Measurements from ENCODE around the gene SORL1. TPM values are rescaled to one million over a fixed set of nuclear protein-coding genes. Genes with fewer than 3 reads are reported as not detected.

The SORL1 gene
- total RNA-seq, 2 experiments from 2014 or later = 115 to 116 TPM

DNA sequence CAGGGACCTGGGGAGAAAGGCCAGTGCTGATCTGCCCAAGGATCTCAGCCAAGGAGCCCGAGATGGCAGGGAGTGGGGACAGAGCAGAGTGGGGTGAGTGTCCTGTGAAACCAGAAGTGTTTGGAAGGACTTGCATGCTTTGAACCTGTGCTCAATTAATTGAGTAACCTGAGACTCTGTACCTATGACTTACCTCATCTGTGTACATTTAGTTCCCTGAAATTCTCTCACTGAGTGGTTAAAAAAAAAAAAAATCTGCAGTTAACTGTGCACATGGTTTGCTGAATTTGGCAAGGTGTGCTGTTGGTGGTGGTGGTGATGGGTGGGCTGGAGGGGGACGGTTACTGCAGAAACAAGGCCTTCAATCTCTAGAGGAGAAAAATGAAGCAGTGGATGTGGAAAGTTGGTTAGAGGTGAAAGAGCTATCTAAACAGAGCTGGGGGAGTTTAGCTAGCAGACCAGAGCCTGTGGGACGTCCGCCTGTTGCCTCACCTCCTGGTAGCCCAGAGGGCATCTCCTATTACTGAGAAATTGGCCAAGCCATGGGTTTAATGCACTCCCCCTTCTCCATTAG lies 8.9 kb downstream of the SORL1 start:
- no peak overlapping the region for H3K4me3 Mint-ChIP-seq
- POLR2A ChIA-PET = interaction anchor here (1.2 to 11.2 kb wide), 2 partner anchors 10 to 20 kb away, joined by 3 to 187 read pairs; partner anchors contain the start of genes SORL1 and SORL1-AS1

DNA sequence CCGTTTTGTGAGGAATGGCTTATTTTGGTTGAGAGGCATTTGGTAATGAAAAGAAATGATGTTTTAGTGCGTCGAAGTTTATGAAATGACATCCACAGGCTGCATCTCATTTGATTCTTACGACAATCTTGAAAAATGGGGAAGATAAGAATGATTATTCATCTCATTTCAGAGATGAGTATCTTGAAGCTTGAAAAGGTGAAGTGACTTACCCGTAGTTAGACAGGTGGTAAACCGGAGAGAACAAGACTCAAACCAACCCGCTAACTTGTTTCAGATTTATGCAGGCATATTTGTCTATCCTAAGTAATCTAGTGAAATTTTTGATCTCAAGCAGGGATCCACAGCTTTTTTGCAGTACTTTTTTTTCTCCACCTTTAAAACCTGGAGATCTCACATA lies 9.7 kb downstream of the SORL1 start:
- Mint-ChIP-seq H3K27ac (peak overlapping the region; percentile 99), H3K4me1 (peaks cover 97% of the 10 kb centered on the region), H3K36me3 (ENCODE audit: low read depth) (peaks cover 47% of the 10 kb centered on the region), H3K4me3 (no peak overlapping the region), H3K27me3 (no peaks in the 10 kb centered on the region), H3K9me3 (no peaks in the 10 kb centered on the region)
- ChIA-PET POLR2A (interaction anchor here (1.2 to 11.2 kb wide), 2 partner anchors 11 to 20 kb away, joined by 3 to 187 read pairs; partner anchors contain the start of genes SORL1 and SORL1-AS1), CTCF (interaction anchor here (9.8 kb wide), 1 partner anchor 11 kb away, joined by 91 read pairs; the partner anchor contains the start of genes SORL1 and SORL1-AS1)
- DNase-seq = no peak

More for the DNA sequence above, 8.9 kb downstream of the SORL1 start:
- Mint-ChIP-seq H3K9me3 (no peaks in the 10 kb centered on the region), H3K36me3 (ENCODE audit: low read depth) (peaks cover 51% of the 10 kb centered on the region), H3K4me1 (peaks cover 97% of the 10 kb centered on the region), H3K27ac (peak overlapping the region; percentile 4), H3K27me3 (no peaks in the 10 kb centered on the region)
- DNase-seq = no peak
- CTCF ChIA-PET = interaction anchor here (9.8 kb wide), 1 partner anchor 10 kb away, joined by 91 read pairs; the partner anchor contains the start of genes SORL1 and SORL1-AS1

DNA sequence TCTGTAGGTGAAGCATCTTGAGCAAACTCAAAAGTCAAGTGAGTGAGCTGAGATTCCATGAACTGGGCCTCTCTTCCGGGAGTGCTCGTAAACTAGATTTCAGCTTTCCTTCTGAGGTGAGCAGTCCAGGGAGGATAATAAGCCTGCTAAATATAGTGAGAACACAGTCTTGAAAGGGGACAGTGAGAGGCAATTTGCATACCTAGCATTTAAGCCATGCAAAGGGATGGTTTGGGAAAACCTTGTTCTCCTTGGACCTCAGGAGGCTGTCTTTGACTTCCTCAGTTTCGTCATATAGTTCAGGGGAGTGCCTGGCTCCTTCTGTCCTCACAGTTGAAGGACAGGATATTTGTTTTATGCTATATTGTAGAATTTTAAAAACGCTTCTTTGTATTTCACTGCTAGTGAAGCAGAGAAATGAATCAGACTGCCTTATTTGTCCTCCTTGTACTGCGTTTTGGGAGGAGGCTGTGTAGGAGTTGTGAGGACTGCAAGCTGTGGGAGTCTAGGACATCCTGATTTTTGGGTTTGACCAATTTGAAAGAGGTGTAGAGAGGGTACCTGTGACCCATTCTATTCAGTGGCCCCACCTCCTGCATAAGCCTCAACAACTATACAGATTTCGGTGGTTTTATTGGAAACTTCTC lies 11.7 kb downstream of the SORL1 start:
- CTCF ChIA-PET = interaction anchor here (1.3 to 9.8 kb wide), 4 partner anchors 13 to 127 kb away, joined by 3 to 91 read pairs (median 4); partner anchors contain the start of genes SORL1 and SORL1-AS1
- H3K27ac Mint-ChIP-seq = peak overlapping the region; percentile 99
- H3K4me1 Mint-ChIP-seq = peaks cover 98% of the 10 kb centered on the region
- peak overlapping the region; percentile 38 for H3K4me3 Mint-ChIP-seq
- H3K27me3 Mint-ChIP-seq = no peaks in the 10 kb centered on the region
- no peak for DNase-seq
- H3K9me3 Mint-ChIP-seq = no peaks in the 10 kb centered on the region
- POLR2A ChIA-PET = interaction anchor here (0.6 to 11.2 kb wide), 7 partner anchors 7 to 171 kb away, joined by 3 to 187 read pairs (median 6); partner anchors contain the start of genes SC5D, SORL1 and SORL1-AS1
- peaks cover 33% of the 10 kb centered on the region for H3K36me3 Mint-ChIP-seq (ENCODE audit: low read depth)

DNA sequence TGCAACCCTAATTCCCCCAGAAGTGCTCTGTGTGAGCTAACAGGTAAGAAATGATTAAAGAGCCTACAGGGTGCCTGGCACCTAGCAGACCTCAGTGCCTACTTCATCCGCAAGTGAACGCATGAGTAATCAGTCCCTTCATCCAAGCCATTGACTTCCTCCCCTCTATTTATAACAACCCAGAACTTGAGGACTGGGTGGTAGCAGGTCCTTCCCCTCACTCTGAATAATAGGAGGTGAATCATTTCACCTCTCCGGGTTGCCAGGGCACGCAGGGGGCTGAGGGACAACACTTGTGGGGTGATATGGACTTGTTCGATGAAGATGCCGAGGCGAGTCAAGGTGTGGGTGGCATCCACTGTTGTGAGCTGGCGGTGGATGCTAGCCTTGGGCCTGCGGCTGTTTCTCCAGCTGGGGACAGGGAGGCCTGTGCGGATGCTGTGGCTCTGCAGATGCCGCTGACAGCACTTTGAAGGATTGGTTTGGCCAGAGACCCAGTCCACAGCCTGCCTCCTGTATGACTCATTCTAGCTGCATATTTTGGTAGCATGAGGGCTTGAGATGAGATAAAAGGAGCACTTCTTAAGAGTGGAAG lies 12.3 kb downstream of the SORL1 start:
- Mint-ChIP-seq H3K36me3 (ENCODE audit: low read depth) (peaks cover 34% of the 10 kb centered on the region), H3K27me3 (no peaks in the 10 kb centered on the region), H3K4me3 (peak overlapping the region; percentile 38), H3K27ac (peak overlapping the region; percentile 99), H3K9me3 (no peaks in the 10 kb centered on the region), H3K4me1 (peaks cover 98% of the 10 kb centered on the region)
- ChIA-PET CTCF (interaction anchor here (0.9 to 9.8 kb wide), 6 partner anchors 13 to 172 kb away, joined by 3 to 91 read pairs (median 4); partner anchors contain the start of genes SC5D, SORL1 and SORL1-AS1), POLR2A (interaction anchor here (0.6 to 11.2 kb wide), 8 partner anchors 8 to 172 kb away, joined by 3 to 187 read pairs (median 6); partner anchors contain the start of genes SC5D, SORL1 and SORL1-AS1)
- peak; percentile 86 for DNase-seq

DNA sequence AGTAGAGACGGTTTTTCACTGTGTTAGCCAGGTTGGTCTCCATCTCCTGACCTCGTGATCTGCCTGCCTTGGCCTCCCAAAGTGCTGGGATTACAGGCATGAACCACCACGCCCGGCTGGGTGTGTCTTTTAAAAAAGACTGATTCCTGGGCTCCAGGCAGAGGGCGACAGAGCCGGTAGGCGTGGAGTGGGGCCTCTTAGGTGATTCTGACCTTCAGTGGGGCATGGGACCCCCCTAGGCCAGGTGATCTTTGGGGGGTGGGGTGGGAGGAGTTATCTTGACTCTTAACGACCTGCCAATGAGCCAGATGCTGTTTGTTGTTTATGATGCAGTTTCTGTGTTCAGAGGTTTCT lies 13.6 kb downstream of the SORL1 start:
- H3K9me3 Mint-ChIP-seq = no peaks in the 10 kb centered on the region
- H3K27me3 Mint-ChIP-seq = no peaks in the 10 kb centered on the region
- H3K4me1 Mint-ChIP-seq = peaks cover 96% of the 10 kb centered on the region
- ChIA-PET POLR2A (interaction anchor here (1.3 to 11.2 kb wide), 6 partner anchors 8 to 46 kb away, joined by 3 to 187 read pairs (median 14); partner anchors contain the start of genes SORL1 and SORL1-AS1), CTCF (interaction anchor here (1.0 to 9.8 kb wide), 4 partner anchors 9 to 16 kb away, joined by 3 to 91 read pairs (median 4); partner anchors contain the start of genes SORL1 and SORL1-AS1)
- peak overlapping the region; percentile 99 for H3K27ac Mint-ChIP-seq
- H3K36me3 Mint-ChIP-seq (ENCODE audit: low read depth) = peaks cover 38% of the 10 kb centered on the region
- DNase-seq = no peak
- H3K4me3 Mint-ChIP-seq = peak overlapping the region; percentile 38

DNA sequence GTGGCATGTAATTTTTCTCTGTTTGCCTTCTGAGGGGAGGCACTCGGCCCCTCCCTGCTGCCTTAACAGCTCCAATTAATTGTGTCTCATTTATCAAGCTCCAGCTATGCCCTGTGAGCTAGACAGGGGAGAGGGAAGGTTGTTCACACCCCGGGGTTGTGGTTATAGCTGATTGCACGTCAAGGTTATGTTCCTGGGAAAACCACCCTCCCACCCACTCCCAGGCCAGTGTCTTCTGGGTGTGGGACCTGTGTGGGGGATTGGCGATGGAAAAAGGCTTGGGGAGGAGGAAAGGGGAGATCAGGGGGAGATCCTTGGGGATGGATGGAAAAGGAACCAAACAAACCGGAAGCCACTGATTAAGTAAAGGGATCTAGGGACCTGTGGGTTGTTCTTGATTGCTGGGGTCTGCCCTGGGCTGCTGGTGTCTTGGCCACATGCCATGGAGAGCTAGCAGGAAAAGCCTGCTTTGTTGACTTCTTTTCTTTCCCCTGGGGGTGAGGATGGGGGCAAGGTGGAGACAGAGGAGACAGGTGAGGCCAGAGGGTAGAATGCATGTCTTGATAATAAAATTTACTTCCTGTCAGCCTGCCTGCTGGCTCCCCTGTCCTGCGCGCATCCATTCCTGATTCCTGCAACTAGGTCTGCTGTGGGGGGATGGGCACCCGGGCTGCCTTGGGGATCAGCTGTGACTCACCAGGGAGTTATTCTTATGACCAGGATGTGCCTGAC lies 14.1 kb downstream of the SORL1 start:
- POLR2A ChIA-PET = interaction anchor here (1.1 to 11.2 kb wide), 5 partner anchors 8 to 49 kb away, joined by 5 to 187 read pairs (median 22); partner anchors contain the start of genes SORL1 and SORL1-AS1
- CTCF ChIA-PET = interaction anchor here (1.0 to 9.8 kb wide), 5 partner anchors 9 to 141 kb away, joined by 3 to 91 read pairs (median 3); partner anchors contain the start of genes SORL1 and SORL1-AS1
- peak overlapping the region; percentile 99 for H3K27ac Mint-ChIP-seq
- H3K4me3 Mint-ChIP-seq = peak overlapping the region; percentile 38
- peak; percentile 45 for DNase-seq
- no peaks in the 10 kb centered on the region for H3K27me3 Mint-ChIP-seq
- no peaks in the 10 kb centered on the region for H3K9me3 Mint-ChIP-seq
- H3K4me1 Mint-ChIP-seq = peaks cover 94% of the 10 kb centered on the region
- H3K36me3 Mint-ChIP-seq (ENCODE audit: low read depth) = peaks cover 41% of the 10 kb centered on the region

DNA sequence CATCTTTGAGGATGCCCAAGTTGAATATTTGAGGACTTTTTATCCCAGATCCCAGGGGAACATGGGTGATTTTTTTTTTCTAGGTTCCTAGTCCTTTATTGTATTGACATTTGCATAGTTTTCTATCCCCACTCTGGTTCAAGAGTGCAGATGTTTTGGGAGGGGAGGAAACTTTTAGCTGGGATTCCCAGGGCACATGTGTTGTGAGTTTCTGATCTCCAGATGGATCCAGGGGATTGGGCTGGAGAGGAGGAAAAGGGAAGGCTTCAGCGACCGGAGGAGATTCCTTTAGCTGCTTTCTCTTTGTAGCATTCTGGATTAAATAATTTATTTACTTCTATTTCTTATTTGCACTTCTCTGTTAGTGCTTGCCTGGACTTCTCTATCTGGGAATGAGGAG lies 15.4 kb downstream of the SORL1 start:
- DNase-seq = no peak
- peak overlapping the region; percentile 25 for H3K4me3 Mint-ChIP-seq
- H3K9me3 Mint-ChIP-seq = no peaks in the 10 kb centered on the region
- ChIA-PET CTCF (interaction anchor here (1.2 to 9.8 kb wide), 5 partner anchors 14 to 148 kb away, joined by 3 to 91 read pairs (median 5); partner anchors contain the start of genes SORL1 and SORL1-AS1), POLR2A (interaction anchor here (1.3 to 11.2 kb wide), 6 partner anchors 10 to 175 kb away, joined by 3 to 187 read pairs (median 15); partner anchors contain the start of genes SC5D, SORL1 and SORL1-AS1)
- peaks cover 47% of the 10 kb centered on the region for H3K36me3 Mint-ChIP-seq (ENCODE audit: low read depth)
- peak overlapping the region; percentile 61 for H3K27ac Mint-ChIP-seq
- H3K4me1 Mint-ChIP-seq = peaks cover 94% of the 10 kb centered on the region
- no peaks in the 10 kb centered on the region for H3K27me3 Mint-ChIP-seq

DNA sequence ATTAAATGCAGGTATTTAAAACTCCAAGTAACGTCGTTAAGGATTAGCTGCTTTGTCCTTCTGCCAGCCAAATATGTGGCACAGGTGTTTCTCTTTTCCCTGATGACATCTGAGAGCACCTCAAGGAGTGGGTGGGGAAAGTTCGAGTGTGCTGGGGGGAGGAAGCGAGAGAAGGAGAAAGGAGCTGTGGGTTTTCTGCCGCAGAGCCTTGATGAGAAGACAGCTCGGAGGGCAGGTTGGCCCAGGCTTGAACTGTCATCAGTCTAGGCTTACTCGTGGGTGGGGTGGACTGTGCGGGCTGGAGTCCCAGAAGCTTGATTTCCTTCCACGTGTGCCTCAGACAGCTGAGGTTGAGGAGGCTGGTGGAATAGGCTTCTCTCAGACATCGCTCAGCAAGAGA lies 15.9 kb downstream of the SORL1 start:
- peak overlapping the region; percentile 61 for H3K27ac Mint-ChIP-seq
- CTCF ChIA-PET = interaction anchor here (0.6 to 9.8 kb wide), 7 partner anchors 10 to 148 kb away, joined by 3 to 91 read pairs (median 5); partner anchors contain the start of genes SORL1 and SORL1-AS1
- DNase-seq = peak; percentile 75
- peaks cover 94% of the 10 kb centered on the region for H3K4me1 Mint-ChIP-seq
- H3K36me3 Mint-ChIP-seq (ENCODE audit: low read depth) = peaks cover 50% of the 10 kb centered on the region
- POLR2A ChIA-PET = interaction anchor here (0.7 to 11.2 kb wide), 7 partner anchors 10 to 176 kb away, joined by 3 to 187 read pairs (median 8); partner anchors contain the start of genes SC5D, SORL1 and SORL1-AS1
- H3K9me3 Mint-ChIP-seq = no peaks in the 10 kb centered on the region
- peak overlapping the region; percentile 25 for H3K4me3 Mint-ChIP-seq
- no peaks in the 10 kb centered on the region for H3K27me3 Mint-ChIP-seq

DNA sequence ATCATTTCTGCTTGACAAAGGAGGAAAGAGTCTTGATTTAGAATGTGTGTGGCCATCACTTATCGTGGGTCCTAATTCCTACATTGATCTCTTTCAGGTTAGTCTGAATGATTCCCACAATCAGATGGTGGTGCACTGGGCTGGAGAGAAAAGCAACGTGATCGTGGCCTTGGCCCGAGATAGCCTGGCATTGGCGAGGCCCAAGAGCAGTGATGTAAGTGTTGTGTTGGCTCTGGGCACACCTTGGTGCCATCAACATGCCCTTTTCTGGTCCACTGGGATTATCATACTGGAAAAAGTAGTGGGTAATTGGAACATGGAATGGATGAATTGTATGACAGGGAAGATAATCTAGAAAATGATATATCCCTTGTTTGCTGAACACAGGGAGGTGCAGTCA lies 17.8 kb downstream of the SORL1 start:
- ChIA-PET CTCF (no interaction called here), POLR2A (interaction anchor here (4.1 to 7.4 kb wide), 2 partner anchors 12 kb away, joined by 22 to 96 read pairs; no protein-coding TSS in a partner anchor)
- DNase-seq = no peak
- Mint-ChIP-seq H3K9me3 (no peaks in the 10 kb centered on the region), H3K4me1 (peaks cover 89% of the 10 kb centered on the region), H3K36me3 (ENCODE audit: low read depth) (peaks cover 65% of the 10 kb centered on the region), H3K4me3 (no peak overlapping the region), H3K27ac (no peak overlapping the region), H3K27me3 (no peaks in the 10 kb centered on the region)

DNA sequence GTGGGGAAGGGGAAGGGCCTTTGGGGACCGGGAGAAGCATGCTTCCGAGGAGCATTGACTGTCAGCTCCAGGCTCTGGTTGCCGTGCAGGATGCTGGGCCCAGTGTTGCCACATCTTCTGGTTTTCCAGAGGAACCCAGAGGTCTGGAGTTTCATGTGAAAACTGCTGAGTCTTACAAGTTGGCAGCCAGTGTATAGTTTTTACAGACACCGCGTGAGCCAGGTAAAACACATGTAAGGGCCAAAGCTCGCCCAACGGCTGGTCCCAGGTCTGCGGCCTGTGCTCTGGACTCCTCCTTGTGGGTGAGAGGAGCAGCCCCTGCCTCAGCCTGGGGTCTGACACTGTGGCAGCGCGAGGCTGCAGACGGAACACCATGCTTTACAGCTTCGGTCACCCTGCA lies 19.1 kb downstream of the SORL1 start:
- CTCF ChIA-PET = no interaction called here
- Mint-ChIP-seq H3K4me1 (peaks cover 85% of the 10 kb centered on the region), H3K4me3 (no peak overlapping the region), H3K9me3 (no peaks in the 10 kb centered on the region), H3K36me3 (ENCODE audit: low read depth) (peaks cover 71% of the 10 kb centered on the region), H3K27ac (peak overlapping the region; percentile 18), H3K27me3 (no peaks in the 10 kb centered on the region)
- POLR2A ChIA-PET = interaction anchor here (0.7 kb wide), 1 partner anchor 10 kb away, joined by 3 read pairs; no protein-coding TSS in a partner anchor
- no peak for DNase-seq

DNA sequence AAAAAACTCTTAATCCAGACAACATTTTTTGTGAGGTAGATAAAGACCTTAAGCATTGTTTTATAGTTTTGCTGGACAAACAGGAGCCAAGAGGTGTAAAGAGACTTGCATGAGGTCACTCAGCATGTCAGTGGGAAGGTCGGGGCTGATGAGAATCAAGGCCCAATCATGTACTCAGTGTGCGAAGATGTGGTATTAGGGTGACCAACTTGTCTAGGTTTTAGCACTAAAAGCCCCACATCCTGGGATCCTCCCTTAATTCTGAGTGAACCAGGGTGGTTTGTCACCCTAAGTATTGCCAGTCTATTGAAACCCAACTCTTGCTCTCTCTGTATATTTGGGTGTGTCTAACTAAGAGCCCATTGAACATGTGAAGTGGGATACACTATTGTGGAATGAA lies 20.2 kb downstream of the SORL1 start:
- ChIA-PET CTCF (interaction anchor here (0.6 kb wide), 1 partner anchor 10 kb away, joined by 3 read pairs; no protein-coding TSS in a partner anchor), POLR2A (no interaction called here)
- H3K27me3 Mint-ChIP-seq = no peaks in the 10 kb centered on the region
- H3K4me1 Mint-ChIP-seq = peaks cover 84% of the 10 kb centered on the region
- no peak overlapping the region for H3K4me3 Mint-ChIP-seq
- peak overlapping the region; percentile 70 for H3K27ac Mint-ChIP-seq
- no peaks in the 10 kb centered on the region for H3K9me3 Mint-ChIP-seq
- peak; percentile 49 for DNase-seq
- H3K36me3 Mint-ChIP-seq (ENCODE audit: low read depth) = peaks cover 75% of the 10 kb centered on the region

Data from activated CD4-positive, alpha-beta memory T cell treated with anti-CD3 and anti-CD28 coated beads, Interleukin-2, amount 10 ng/mL, durations not matched to agents 7 days and 5 days (primary cell).